GM10266 (cell line): ENCODE results near the gene WDR27.

ENCODE experiments used
- DNase-seq: peaks from one replicate; pipeline ENCODE4 v3.0.0; 2012; ENCODE audit errors: extremely low spot score
- TF ChIP-seq, protein P1 (sequence below): IDR thresholded peaks from 2 replicates; pipeline ENCODE4 v1.5.1; 2012; ENCODE audit warnings: mild to moderate bottlenecking, low read depth; ENCODE audit not compliant: control insufficient read depth, insufficient read depth; ENCODE audit errors: missing control alignments

The WDR27 gene

DNA sequence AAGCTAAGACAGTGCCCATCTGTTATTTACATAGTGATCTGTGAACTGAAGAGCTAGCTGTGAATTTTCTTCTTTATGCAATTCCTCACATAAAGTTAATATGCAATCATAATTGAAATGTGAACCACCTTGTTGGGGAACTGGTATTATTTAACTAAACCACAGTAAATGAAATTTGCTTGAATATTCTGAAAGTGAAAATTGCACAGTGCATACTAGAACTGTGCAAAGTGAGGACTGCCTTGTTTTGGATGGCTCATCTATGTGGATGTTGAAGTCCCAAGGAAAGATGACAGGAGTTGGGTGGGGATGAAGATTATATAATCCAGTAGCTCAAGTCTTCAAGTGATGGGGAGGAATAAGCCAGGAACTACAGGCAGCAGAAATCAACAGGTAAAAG, 28.1 kb upstream of the WDR27 start:
- DNase-seq = no peak
- TF ChIP-seq, protein P1, sequence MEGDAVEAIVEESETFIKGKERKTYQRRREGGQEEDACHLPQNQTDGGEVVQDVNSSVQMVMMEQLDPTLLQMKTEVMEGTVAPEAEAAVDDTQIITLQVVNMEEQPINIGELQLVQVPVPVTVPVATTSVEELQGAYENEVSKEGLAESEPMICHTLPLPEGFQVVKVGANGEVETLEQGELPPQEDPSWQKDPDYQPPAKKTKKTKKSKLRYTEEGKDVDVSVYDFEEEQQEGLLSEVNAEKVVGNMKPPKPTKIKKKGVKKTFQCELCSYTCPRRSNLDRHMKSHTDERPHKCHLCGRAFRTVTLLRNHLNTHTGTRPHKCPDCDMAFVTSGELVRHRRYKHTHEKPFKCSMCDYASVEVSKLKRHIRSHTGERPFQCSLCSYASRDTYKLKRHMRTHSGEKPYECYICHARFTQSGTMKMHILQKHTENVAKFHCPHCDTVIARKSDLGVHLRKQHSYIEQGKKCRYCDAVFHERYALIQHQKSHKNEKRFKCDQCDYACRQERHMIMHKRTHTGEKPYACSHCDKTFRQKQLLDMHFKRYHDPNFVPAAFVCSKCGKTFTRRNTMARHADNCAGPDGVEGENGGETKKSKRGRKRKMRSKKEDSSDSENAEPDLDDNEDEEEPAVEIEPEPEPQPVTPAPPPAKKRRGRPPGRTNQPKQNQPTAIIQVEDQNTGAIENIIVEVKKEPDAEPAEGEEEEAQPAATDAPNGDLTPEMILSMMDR = no peak

DNA sequence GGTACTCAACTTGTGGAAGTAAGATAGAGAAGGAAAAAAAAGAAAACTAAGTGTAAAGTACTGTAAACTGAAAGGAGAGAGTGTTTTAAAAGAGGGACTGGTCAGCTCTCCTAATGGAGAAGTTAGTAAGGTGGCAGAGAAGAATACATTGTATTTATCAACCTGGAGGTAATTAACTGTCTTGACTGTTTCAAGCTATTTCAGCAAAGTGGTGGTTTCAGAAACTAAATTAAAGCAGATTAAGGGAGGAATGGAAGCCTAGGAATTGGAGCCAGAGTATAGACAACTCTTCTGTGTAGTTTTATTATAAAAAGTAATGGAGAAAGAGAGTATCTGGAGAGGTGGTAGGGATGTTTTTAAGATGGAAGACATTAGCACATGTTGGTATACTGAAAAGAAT, 25.1 kb upstream of the WDR27 start:
- DNase-seq = no peak
- TF ChIP-seq, protein P1 = no peak

DNA sequence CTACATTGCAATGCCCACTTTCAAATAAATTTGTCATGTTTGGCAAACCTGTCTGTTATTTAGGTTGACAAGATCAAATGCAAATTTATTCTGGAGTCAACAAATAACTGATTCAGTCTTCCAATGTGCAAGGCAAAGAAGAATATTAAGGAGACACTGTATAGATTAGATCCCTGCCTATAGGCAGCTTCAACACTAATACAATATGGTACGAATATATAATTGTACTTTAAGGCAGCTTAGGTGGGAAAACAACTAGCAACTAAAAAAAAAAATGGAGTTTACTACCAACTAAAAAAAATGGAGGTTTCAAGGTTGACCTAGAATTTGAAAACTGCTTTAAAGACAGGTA, 24.2 kb upstream of the WDR27 start:
- TF ChIP-seq, protein P1 = no peak
- DNase-seq = no peak

DNA sequence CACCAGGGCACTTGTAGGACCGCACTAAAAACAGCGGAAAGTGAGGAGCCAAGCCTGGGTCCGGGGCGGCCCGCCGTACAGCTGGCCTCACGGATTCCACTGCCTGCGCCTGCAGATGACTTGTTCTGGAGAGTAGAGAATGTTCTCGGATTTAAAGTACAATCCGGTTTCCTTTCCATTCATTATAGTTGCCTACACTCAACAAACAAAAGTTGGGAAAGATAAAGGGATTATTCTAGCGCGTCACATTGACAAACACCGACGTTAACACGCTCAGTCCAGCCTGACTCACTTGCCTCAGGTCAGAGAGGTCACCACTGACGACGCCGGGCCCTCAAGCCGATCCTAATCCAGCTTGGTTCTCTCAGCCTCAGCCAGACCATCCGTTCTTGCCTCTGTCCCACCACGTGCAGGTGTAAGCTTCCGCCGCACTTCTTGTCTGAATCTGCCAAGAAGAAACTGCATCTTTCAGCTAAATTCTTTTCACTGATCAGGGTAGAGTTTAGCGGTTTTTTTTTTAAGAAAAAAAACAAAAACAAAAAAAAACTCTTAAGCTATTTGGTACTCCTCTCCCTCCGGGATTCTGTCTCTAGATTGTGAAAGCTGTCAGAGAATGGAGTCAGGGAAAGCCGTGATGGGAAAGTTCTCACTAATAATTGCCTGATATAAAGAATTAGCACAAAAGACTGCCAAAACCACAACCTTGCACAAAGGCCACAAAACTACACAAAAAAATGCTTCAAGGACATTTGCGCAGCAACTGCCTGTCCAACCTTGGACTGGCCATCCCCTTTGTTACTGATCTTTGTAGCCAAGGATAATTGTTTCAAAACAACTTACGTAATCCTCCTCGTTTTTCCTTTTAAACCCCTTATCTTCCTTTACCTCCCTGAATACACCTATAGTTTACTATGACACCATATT, 23.6 kb upstream of the WDR27 start:
- TF ChIP-seq, protein P1 = no peak
- DNase-seq = no peak

DNA sequence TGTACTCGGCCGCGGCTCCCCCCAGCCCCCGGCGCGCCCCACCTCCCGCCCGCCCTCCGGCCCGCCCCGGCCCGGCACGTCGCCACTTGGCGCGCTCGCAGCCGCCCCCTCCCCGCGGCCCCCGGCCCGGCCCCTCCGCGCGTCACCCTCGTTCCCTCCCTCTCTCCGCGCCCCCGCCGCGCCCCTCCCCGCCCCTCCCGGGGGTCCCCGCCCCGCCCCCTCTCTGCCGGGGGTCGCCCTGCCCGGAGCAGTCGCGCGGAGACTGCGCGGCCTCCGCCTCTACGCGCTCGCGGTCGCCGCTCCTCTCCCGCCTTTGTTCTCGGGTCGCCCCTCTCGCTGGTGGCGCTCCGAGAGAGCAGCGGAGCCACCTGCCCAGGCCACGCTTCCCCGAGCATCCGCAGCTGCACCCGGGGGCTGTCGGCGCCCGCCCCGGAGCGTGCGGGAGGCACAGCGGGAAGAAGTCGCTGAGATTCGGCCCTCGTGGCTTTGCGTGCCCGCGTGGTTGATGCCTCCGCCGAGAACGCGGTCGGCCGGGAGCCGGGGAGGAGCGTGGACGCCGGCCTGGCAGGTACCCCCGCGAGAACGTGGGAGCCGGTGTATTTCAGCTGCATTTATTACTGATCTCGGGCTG, 22.8 kb upstream of the WDR27 start, which contains the start of gene PHF10:
TSS of gene PHF10 (minus strand) at position 7 of the 631 bp plus-strand sequence. CDS start 569 bp downstream, outside the sequence.
- DNase-seq = peak; percentile 91

DNA sequence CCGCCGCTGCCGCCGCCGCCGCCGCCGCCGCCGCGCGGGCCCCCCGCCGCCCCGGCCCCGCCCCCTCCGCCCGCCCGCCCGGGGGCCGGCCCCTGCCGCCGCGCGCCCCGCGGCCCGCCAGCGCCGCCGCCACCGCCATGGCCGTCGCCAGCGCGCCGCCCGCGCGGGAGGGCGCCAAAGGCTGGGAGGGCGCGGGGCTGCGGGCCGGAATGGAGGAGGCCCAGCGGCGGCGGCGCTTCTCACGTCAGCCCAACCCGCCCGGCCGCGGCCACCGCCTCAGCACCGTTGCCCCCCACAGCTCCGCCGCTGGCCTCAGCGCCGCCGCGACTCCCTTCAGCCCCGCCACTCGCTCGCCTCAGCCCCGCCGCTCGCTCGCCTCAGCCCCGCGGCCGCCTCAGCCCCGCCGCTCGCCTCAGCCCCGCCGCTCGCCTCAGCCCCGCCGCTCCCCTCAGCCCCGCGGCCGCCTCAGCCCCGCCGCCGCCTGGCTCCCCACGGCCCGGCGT, 22.2 kb upstream of the WDR27 start:
- TF ChIP-seq, protein P1 = peak; percentile 8
- DNase-seq = peak; percentile 85

More for the DNA sequence above, 22.8 kb upstream of the WDR27 start, which contains the start of gene PHF10:
- TF ChIP-seq, protein P1 = no peak
